ENCODE data around the gene PEMT. TPM values are rescaled to one million over a fixed set of nuclear protein-coding genes. Genes with fewer than 3 reads are reported as not detected.

The PEMT gene
- total RNA-seq, 1 experiment from 2014 or later: 53.1 TPM

- ChIA-PET POLR2A (interaction anchor here (0.6 kb wide), 1 partner anchor 36 kb away, joined by 6 read pairs; no protein-coding TSS in a partner anchor), CTCF (interaction anchor here (0.7 kb wide), 1 partner anchor 16 kb away, joined by 3 read pairs; no protein-coding TSS in a partner anchor)
- Mint-ChIP-seq H3K27ac (no peak overlapping the region), H3K27me3 (ENCODE audit: low read depth) (no peaks in the 10 kb centered on the region), H3K9me3 (no peaks in the 10 kb centered on the region), H3K4me3 (no peak overlapping the region), H3K36me3 (no peaks in the 10 kb centered on the region), H3K4me1 (peaks cover 10% of the 10 kb centered on the region)
- no peak for DNase-seq (ENCODE audit: low spot score)
- TF ChIP-seq ESRRA (CRISPR knock-in tag; IDR thresholded peaks at IDR 0.05; ENCODE audit: borderline replicate concordance) (no peak), ZNF263 (CRISPR knock-in tag; IDR thresholded peaks at IDR 0.05; ENCODE audit: low read depth) (no peak), IRF2 (CRISPR knock-in tag; IDR thresholded peaks at IDR 0.05; ENCODE audit: borderline replicate concordance, low read depth) (no peak), ZNF232 (CRISPR knock-in tag; IDR thresholded peaks at IDR 0.05) (no peak), E2F5 (CRISPR knock-in tag; IDR thresholded peaks at IDR 0.05) (no peak), NFYB (CRISPR knock-in tag; conservative IDR thresholded peaks at IDR 0.05; ENCODE audit: low read depth) (no peak), ATF6 (CRISPR knock-in tag; IDR thresholded peaks at IDR 0.05) (no peak), ZNF396 (CRISPR knock-in tag; IDR thresholded peaks at IDR 0.05; ENCODE audit: borderline replicate concordance) (no peak), GTF2I (CRISPR knock-in tag; conservative IDR thresholded peaks at IDR 0.05) (no peak), JUN (CRISPR knock-in tag; IDR thresholded peaks at IDR 0.05) (no peak), RORB (CRISPR knock-in tag; IDR thresholded peaks at IDR 0.05) (no peak), TEAD1 (CRISPR knock-in tag; IDR thresholded peaks at IDR 0.05) (no peak), E2F1 (CRISPR knock-in tag; IDR thresholded peaks at IDR 0.05) (no peak), ELF4 (CRISPR knock-in tag; IDR thresholded peaks at IDR 0.05; ENCODE audit: low read depth) (no peak), FOXJ3 (CRISPR knock-in tag; IDR thresholded peaks at IDR 0.05; ENCODE audit: borderline replicate concordance) (no peak), HMGXB4 (CRISPR knock-in tag; IDR thresholded peaks at IDR 0.05) (no peak), ATF3 (CRISPR knock-in tag; conservative IDR thresholded peaks at IDR 0.05) (no peak)
- ATAC-seq: no peak
Measured at GRCh38 chr17:17552351-17553216, 38.9 kb downstream of the PEMT start.

- H3K27ac Mint-ChIP-seq: peak overlapping the region; percentile 93
- H3K4me1 Mint-ChIP-seq: peaks cover 10% of the 10 kb centered on the region
- ATAC-seq (peak; percentile 53), DNase-seq (ENCODE audit: low spot score) (no peak)
- H3K36me3 Mint-ChIP-seq: no peaks in the 10 kb centered on the region
- ChIA-PET CTCF (interaction anchor here (1.1 to 1.3 kb wide), 2 partner anchors 17 to 54 kb away, joined by 4 to 6 read pairs; no protein-coding TSS in a partner anchor), POLR2A (no interaction called here)
- no peaks in the 10 kb centered on the region for H3K27me3 Mint-ChIP-seq (ENCODE audit: low read depth)
- H3K9me3 Mint-ChIP-seq: no peaks in the 10 kb centered on the region
- H3K4me3 Mint-ChIP-seq: no peak overlapping the region
- TF ChIP-seq SMAD4 (CRISPR knock-in tag; IDR thresholded peaks at IDR 0.05): no peak
- no peak for TF ChIP-seq ZMAT4 (CRISPR knock-in tag; IDR thresholded peaks at IDR 0.05)
- TF ChIP-seq NR2C2 (CRISPR knock-in tag; IDR thresholded peaks at IDR 0.05): no peak
- TF ChIP-seq ATF1 (CRISPR knock-in tag; IDR thresholded peaks at IDR 0.05): no peak
- TF ChIP-seq ZNF416 (CRISPR knock-in tag; IDR thresholded peaks at IDR 0.05): no peak
- TF ChIP-seq TEAD4 (CRISPR knock-in tag; IDR thresholded peaks at IDR 0.05): no peak
- no peak for TF ChIP-seq ZBTB43 (CRISPR knock-in tag; IDR thresholded peaks at IDR 0.05)
- no peak for TF ChIP-seq MYBL2 (CRISPR knock-in tag; IDR thresholded peaks at IDR 0.05)
- TF ChIP-seq GRHL2 (CRISPR knock-in tag; IDR thresholded peaks at IDR 0.05; ENCODE audit: insufficient replicate concordance, severe bottlenecking): no peak
- no peak for TF ChIP-seq FOXK1 (CRISPR knock-in tag; IDR thresholded peaks at IDR 0.05)
Measured at GRCh38 chr17:17551361-17551760, 40.1 kb downstream of the PEMT start.

All from WTC11 (cell line).